KMS-11 (cell line): ENCODE measurements around the gene BCOR.

ENCODE experiments used
- H2AFZ ChIP-seq: fragments of 200-600 bp; sonication (generic); 2 replicates; pipeline ENCODE4 v1.6.1; 2016; ENCODE audit warnings: antibody characterized with exemption, mixed run types, low read depth
- H3K27ac ChIP-seq: fragments of 200-600 bp; sonication (generic); 2 replicates; pipeline ENCODE4 v1.6.1; 2016; ENCODE audit warnings: mild to moderate bottlenecking, mixed run types
- H3K27me3 ChIP-seq: fragments of 200-600 bp; sonication (generic); 2 replicates; pipeline ENCODE4 v1.6.1; 2017; ENCODE audit warnings: mild to moderate bottlenecking, low read depth, mixed run types, moderate library complexity; ENCODE audit not compliant: insufficient read depth
- H3K36me3 ChIP-seq: fragments of 200-600 bp; sonication (generic); 2 replicates; pipeline ENCODE4 v1.6.1; 2017; ENCODE audit warnings: mild to moderate bottlenecking, mixed run types; ENCODE audit not compliant: insufficient read depth
- H3K4me1 ChIP-seq: fragments of 200-600 bp; sonication (generic); 2 replicates; pipeline ENCODE4 v1.6.1; 2016; ENCODE audit warnings: mild to moderate bottlenecking, low read depth, mixed run types; ENCODE audit not compliant: poor library complexity, severe bottlenecking
- H3K4me2 ChIP-seq: fragments of 200-600 bp; sonication (generic); 2 replicates; pipeline ENCODE4 v1.7.0; 2016; ENCODE audit warnings: mild to moderate bottlenecking, mixed run types
- H3K4me3 ChIP-seq: fragments of 200-600 bp; sonication (generic); IDR thresholded peaks from 2 replicates; pipeline ENCODE4 v1.6.1; 2017; ENCODE audit warnings: low read depth, low read length, mixed read lengths; ENCODE audit not compliant: insufficient read depth
- H3K79me2 ChIP-seq: fragments of 200-600 bp; sonication (generic); 2 replicates; pipeline ENCODE4 v1.6.1; 2016; ENCODE audit warnings: low read depth, mixed run types; ENCODE audit not compliant: insufficient read depth
- H3K9ac ChIP-seq: fragments of 200-600 bp; sonication (generic); 2 replicates; pipeline ENCODE4 v1.6.1; 2016; ENCODE audit warnings: mild to moderate bottlenecking, mixed run types
- H4K20me1 ChIP-seq: fragments of 200-600 bp; sonication (generic); 2 replicates; pipeline ENCODE4 v1.6.1; 2016; ENCODE audit warnings: mild to moderate bottlenecking, mixed run types; ENCODE audit not compliant: insufficient read depth
- CTCF ChIP-seq: fragments of 200-600 bp; sonication (generic); conservative IDR thresholded peaks from 2 replicates; pipeline ENCODE4 v1.6.1; 2017; ENCODE audit warnings: low read depth, mild to moderate bottlenecking, antibody characterized with exemption, low read length, moderate library complexity, mixed read lengths

The BCOR gene

GRCh38 chrX:40021647-40022046 is 76.1 kb downstream of the BCOR start:
- no peaks in the 10 kb centered on the region for H4K20me1 ChIP-seq
- no peak overlapping the region for H3K27ac ChIP-seq
- H2AFZ ChIP-seq: no peak overlapping the region
- H3K27me3 ChIP-seq: no peaks in the 10 kb centered on the region
- H3K79me2 ChIP-seq: no peaks in the 10 kb centered on the region
- no peak overlapping the region for H3K4me2 ChIP-seq
- no peak for TF ChIP-seq CTCF
- no peaks in the 10 kb centered on the region for H3K4me1 ChIP-seq
- H3K4me3 ChIP-seq: no peak overlapping the region
- H3K36me3 ChIP-seq: no peaks in the 10 kb centered on the region
- no peak overlapping the region for H3K9ac ChIP-seq

GRCh38 chrX:40019541-40019940 is 78.2 kb downstream of the BCOR start:
- TF ChIP-seq CTCF: no peak
- Histone ChIP-seq H3K4me3 (no peak overlapping the region), H3K27me3 (no peaks in the 10 kb centered on the region), H3K9ac (no peak overlapping the region), H3K27ac (no peak overlapping the region), H3K4me2 (no peak overlapping the region), H3K4me1 (no peaks in the 10 kb centered on the region), H4K20me1 (no peaks in the 10 kb centered on the region), H3K79me2 (no peaks in the 10 kb centered on the region), H3K36me3 (no peaks in the 10 kb centered on the region), H2AFZ (no peak overlapping the region)

- Histone ChIP-seq H3K4me2 (no peak overlapping the region), H3K4me3 (no peak overlapping the region), H3K27me3 (no peaks in the 10 kb centered on the region), H3K79me2 (no peaks in the 10 kb centered on the region), H3K4me1 (no peaks in the 10 kb centered on the region), H3K27ac (no peak overlapping the region), H2AFZ (no peak overlapping the region), H3K9ac (no peak overlapping the region), H3K36me3 (no peaks in the 10 kb centered on the region), H4K20me1 (no peaks in the 10 kb centered on the region)
- TF ChIP-seq CTCF: no peak
Measured at GRCh38 chrX:40018041-40018440, 79.7 kb downstream of the BCOR start.

- Histone ChIP-seq H3K36me3 (no peaks in the 10 kb centered on the region), H3K27ac (no peak overlapping the region), H4K20me1 (no peaks in the 10 kb centered on the region), H2AFZ (no peak overlapping the region), H3K4me3 (no peak overlapping the region), H3K9ac (no peak overlapping the region), H3K27me3 (no peaks in the 10 kb centered on the region), H3K79me2 (no peaks in the 10 kb centered on the region), H3K4me1 (no peaks in the 10 kb centered on the region), H3K4me2 (no peak overlapping the region)
- no peak for TF ChIP-seq CTCF
Measured at GRCh38 chrX:40016749-40017148, 81.0 kb downstream of the BCOR start.

- Histone ChIP-seq H3K27ac (no peak overlapping the region), H3K4me1 (no peaks in the 10 kb centered on the region), H3K9ac (no peak overlapping the region), H4K20me1 (no peaks in the 10 kb centered on the region), H3K27me3 (no peaks in the 10 kb centered on the region), H2AFZ (no peak overlapping the region), H3K79me2 (no peaks in the 10 kb centered on the region), H3K4me3 (no peak overlapping the region), H3K4me2 (no peak overlapping the region), H3K36me3 (no peaks in the 10 kb centered on the region)
- no peak for TF ChIP-seq CTCF
Measured at GRCh38 chrX:40015693-40016092, 82.1 kb downstream of the BCOR start.
